HepG2 (cell line): Measurements from ENCODE around the gene BIRC2. TPM values are rescaled to one million over a fixed set of nuclear protein-coding genes. Genes with fewer than 3 reads are reported as not detected.
A peak's percentile ranks its signal among the peaks of the same experiment; 100 is the strongest.

ENCODE experiments used
- ARHGAP35 ChIP-seq: sonication (generic); formaldehyde crosslinking; IDR thresholded peaks from 2 replicates; pipeline ENCODE4 v1.9.0; 2022; ENCODE audit warnings: mild to moderate bottlenecking, inconsistent platforms, moderate library complexity, missing genetic modification reagents, borderline replicate concordance
- ISL2 ChIP-seq: sonication (generic); formaldehyde crosslinking; IDR thresholded peaks from 2 replicates; pipeline ENCODE4 v1.5.0; 2020; ENCODE audit warnings: missing genetic modification reagents
- KLF11 ChIP-seq: IDR thresholded peaks from 2 replicates; pipeline ENCODE4 v1.6.1; 2016; ENCODE audit warnings: missing compliant biosample characterization
- NFIC ChIP-seq: IDR thresholded peaks from 2 replicates; pipeline ENCODE4 v1.6.1; 2012; ENCODE audit warnings: mild to moderate bottlenecking, low read length, inconsistent platforms
- NR0B2 ChIP-seq: sonication (generic); formaldehyde crosslinking; IDR thresholded peaks from 2 replicates; pipeline ENCODE4 v1.4.0; 2020; ENCODE audit warnings: mild to moderate bottlenecking, missing genetic modification reagents
- RARA ChIP-seq: IDR thresholded peaks from 2 replicates; pipeline ENCODE4 v1.6.1; 2016; ENCODE audit warnings: missing genetic modification reagents, missing compliant biosample characterization
- SOX5 ChIP-seq: IDR thresholded peaks from 2 replicates; pipeline ENCODE4 v1.6.1; 2016; ENCODE audit warnings: borderline replicate concordance
- SP1 ChIP-seq, 2 experiments: fragments of 450-650 bp in 1 of 2; sonication (generic) in 1 of 2; formaldehyde crosslinking in 1 of 2; IDR thresholded peaks; 2 replicates each; pipeline versions ENCODE4 v1.4.0 to v1.6.1; 2016 to 2020; ENCODE audit warnings: missing genetic modification reagents in 1 of 2
- ZNF253 ChIP-seq: sonication (generic); formaldehyde crosslinking; IDR thresholded peaks from 2 replicates; pipeline ENCODE4 v1.8.0; 2022; ENCODE audit warnings: mild to moderate bottlenecking, missing genetic modification reagents, borderline replicate concordance
- ZNF383 ChIP-seq: sonication (generic); formaldehyde crosslinking; IDR thresholded peaks from 2 replicates; pipeline ENCODE4 v1.4.0; 2020; ENCODE audit warnings: missing genetic modification reagents, mild to moderate bottlenecking, borderline replicate concordance
- ZNF83 ChIP-seq: sonication (generic); formaldehyde crosslinking; IDR thresholded peaks from 2 replicates; pipeline ENCODE4 v1.4.0; 2020; ENCODE audit warnings: missing genetic modification reagents, mild to moderate bottlenecking, borderline replicate concordance
- polyA plus RNA-seq, 8 experiments: library from polyadenylated mRNA; depleted of rRNA in 3 of 8; stranded (reverse) in 7 of 8; unstranded in 1 of 8; fragments of >200 nt; fragmentation: Illumina TruSeq in 4 of 8; extraction: Trizol in 4 of 8; gene quantifications; 2 replicates each; pipeline versions ENCODE4 v1.2.1 to v1.2.3, GENCODE V29; 2011 to 2016; ENCODE audit warnings: low read depth in 4 of 8, missing spikeins in 1 of 8, mixed read lengths in 1 of 8; ENCODE audit not compliant: insufficient read depth in 1 of 8
- total RNA-seq, 5 experiments: library from RNA; depleted of rRNA; stranded (reverse); fragments of >200 nt; fragmentation: Illumina TruSeq; extraction: Trizol; gene quantifications; 2 replicates each; pipeline ENCODE4 v1.2.3, GENCODE V29; 2016; ENCODE audit warnings: low read depth in 1 of 5
- TF ChIP-seq, protein P1 (sequence below): sonication (generic); formaldehyde crosslinking; IDR thresholded peaks from 2 replicates; pipeline ENCODE4 v1.4.0; 2020; ENCODE audit warnings: mild to moderate bottlenecking, missing genetic modification reagents
- TF ChIP-seq, protein P2 (sequence below): sonication (generic); formaldehyde crosslinking; conservative IDR thresholded peaks from 2 replicates; pipeline ENCODE4 v1.4.0; 2020; ENCODE audit warnings: missing genetic modification reagents
- TF ChIP-seq, protein P3 (sequence below): sonication (generic); formaldehyde crosslinking; IDR thresholded peaks from 2 replicates; pipeline ENCODE4 v1.5.0; 2020; ENCODE audit warnings: mild to moderate bottlenecking, missing genetic modification reagents
- TF ChIP-seq, protein P4 (sequence below): sonication (generic); formaldehyde crosslinking; IDR thresholded peaks from 2 replicates; pipeline ENCODE4 v1.4.0; 2020; ENCODE audit warnings: missing genetic modification reagents, borderline replicate concordance
- TF ChIP-seq, protein P5 (sequence below): sonication (generic); IDR thresholded peaks from 2 replicates; pipeline ENCODE4 v1.6.1; 2016; ENCODE audit warnings: low read depth, borderline replicate concordance

Gene BIRC2
- total and polyA plus RNA-seq, 2 of the 13 experiments (the other 11 are each of a cell fraction or from before 2014, with no cell fraction given) = 61.7 to 62.2 TPM

DNA sequence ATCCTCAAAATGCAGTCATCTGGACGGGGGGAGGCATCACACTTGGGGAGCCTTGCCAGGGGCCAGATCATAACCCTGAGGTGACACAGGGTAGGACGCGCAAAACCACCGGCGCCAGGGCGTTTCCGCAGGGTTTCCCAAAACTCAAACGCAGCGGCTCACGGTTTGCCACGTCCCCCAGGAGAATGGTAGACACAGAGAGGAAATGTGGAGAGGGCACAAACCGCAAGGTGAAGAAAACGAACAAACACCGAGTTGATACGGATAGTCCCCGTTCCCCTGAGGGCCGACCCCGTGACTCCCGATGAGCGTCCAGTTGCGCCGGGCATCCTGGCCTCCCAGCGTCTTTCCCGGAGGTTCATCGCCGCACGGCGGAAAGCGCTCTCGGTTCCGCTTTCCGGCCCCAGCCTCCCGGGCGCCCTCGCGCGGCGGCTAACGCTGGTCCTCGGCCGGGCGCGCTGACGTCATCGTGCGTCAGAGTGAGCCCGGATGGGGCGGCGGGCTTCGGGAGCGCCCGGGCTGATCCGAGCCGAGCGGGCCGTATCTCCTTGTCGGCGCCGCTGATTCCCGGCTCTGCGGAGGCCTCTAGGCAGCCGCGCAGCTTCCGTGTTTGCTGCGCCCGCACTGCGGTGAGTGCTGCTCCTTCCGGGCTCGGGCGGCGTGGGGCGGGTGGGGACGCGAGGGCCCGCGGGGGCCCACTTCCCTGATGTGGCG, at the start of gene BIRC2 (continued):
- TF ChIP-seq ZNF83 (CRISPR knock-in tag) = no peak
- TF ChIP-seq NFIC = no peak
- TF ChIP-seq ISL2 = no peak; the same call in none of the 2 replicates
- no peak; the same call in 1 of the 2 replicates for TF ChIP-seq RARA (CRISPR knock-in tag)
- TF ChIP-seq SP1 (IDR thresholded peaks at IDR 0.05) = no peak
- 0 out of 2 replicates have a peak, but pooled peaks have one; percentile 9 for TF ChIP-seq SP1 (CRISPR knock-in tag; IDR thresholded peaks at IDR 0.05)
- TF ChIP-seq ZNF383 (CRISPR knock-in tag) = no peak
- TF ChIP-seq, protein P1, sequence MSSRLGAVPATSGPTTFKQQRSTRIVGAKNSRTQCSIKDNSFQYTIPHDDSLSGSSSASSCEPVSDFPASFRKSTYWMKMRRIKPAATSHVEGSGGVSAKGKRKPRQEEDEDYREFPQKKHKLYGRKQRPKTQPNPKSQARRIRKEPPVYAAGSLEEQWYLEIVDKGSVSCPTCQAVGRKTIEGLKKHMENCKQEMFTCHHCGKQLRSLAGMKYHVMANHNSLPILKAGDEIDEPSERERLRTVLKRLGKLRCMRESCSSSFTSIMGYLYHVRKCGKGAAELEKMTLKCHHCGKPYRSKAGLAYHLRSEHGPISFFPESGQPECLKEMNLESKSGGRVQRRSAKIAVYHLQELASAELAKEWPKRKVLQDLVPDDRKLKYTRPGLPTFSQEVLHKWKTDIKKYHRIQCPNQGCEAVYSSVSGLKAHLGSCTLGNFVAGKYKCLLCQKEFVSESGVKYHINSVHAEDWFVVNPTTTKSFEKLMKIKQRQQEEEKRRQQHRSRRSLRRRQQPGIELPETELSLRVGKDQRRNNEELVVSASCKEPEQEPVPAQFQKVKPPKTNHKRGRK (CRISPR knock-in tag) = no peak
- TF ChIP-seq ZNF253 (CRISPR knock-in tag) = no peak
- TF ChIP-seq, protein P2, sequence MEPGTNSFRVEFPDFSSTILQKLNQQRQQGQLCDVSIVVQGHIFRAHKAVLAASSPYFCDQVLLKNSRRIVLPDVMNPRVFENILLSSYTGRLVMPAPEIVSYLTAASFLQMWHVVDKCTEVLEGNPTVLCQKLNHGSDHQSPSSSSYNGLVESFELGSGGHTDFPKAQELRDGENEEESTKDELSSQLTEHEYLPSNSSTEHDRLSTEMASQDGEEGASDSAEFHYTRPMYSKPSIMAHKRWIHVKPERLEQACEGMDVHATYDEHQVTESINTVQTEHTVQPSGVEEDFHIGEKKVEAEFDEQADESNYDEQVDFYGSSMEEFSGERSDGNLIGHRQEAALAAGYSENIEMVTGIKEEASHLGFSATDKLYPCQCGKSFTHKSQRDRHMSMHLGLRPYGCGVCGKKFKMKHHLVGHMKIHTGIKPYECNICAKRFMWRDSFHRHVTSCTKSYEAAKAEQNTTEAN (CRISPR knock-in tag) = peak; percentile 60; the same call in 1 of the 2 replicates
- TF ChIP-seq ARHGAP35 = 0 out of 2 replicates have a peak, but pooled peaks have one; percentile 69
- TF ChIP-seq, protein P3, sequence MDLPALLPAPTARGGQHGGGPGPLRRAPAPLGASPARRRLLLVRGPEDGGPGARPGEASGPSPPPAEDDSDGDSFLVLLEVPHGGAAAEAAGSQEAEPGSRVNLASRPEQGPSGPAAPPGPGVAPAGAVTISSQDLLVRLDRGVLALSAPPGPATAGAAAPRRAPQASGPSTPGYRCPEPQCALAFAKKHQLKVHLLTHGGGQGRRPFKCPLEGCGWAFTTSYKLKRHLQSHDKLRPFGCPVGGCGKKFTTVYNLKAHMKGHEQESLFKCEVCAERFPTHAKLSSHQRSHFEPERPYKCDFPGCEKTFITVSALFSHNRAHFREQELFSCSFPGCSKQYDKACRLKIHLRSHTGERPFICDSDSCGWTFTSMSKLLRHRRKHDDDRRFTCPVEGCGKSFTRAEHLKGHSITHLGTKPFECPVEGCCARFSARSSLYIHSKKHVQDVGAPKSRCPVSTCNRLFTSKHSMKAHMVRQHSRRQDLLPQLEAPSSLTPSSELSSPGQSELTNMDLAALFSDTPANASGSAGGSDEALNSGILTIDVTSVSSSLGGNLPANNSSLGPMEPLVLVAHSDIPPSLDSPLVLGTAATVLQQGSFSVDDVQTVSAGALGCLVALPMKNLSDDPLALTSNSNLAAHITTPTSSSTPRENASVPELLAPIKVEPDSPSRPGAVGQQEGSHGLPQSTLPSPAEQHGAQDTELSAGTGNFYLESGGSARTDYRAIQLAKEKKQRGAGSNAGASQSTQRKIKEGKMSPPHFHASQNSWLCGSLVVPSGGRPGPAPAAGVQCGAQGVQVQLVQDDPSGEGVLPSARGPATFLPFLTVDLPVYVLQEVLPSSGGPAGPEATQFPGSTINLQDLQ (CRISPR knock-in tag) = peak; percentile 39; the same call in 1 of the 2 replicates
- TF ChIP-seq, protein P4, sequence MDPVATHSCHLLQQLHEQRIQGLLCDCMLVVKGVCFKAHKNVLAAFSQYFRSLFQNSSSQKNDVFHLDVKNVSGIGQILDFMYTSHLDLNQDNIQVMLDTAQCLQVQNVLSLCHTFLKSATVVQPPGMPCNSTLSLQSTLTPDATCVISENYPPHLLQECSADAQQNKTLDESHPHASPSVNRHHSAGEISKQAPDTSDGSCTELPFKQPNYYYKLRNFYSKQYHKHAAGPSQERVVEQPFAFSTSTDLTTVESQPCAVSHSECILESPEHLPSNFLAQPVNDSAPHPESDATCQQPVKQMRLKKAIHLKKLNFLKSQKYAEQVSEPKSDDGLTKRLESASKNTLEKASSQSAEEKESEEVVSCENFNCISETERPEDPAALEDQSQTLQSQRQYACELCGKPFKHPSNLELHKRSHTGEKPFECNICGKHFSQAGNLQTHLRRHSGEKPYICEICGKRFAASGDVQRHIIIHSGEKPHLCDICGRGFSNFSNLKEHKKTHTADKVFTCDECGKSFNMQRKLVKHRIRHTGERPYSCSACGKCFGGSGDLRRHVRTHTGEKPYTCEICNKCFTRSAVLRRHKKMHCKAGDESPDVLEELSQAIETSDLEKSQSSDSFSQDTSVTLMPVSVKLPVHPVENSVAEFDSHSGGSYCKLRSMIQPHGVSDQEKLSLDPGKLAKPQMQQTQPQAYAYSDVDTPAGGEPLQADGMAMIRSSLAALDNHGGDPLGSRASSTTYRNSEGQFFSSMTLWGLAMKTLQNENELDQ (CRISPR knock-in tag) = no peak
- peak; percentile 12; the same call in 1 of the 2 replicates for TF ChIP-seq NR0B2
- TF ChIP-seq SOX5 (CRISPR knock-in tag) = 0 out of 2 replicates have a peak, but pooled peaks have one; percentile 20
- TF ChIP-seq, protein P5, sequence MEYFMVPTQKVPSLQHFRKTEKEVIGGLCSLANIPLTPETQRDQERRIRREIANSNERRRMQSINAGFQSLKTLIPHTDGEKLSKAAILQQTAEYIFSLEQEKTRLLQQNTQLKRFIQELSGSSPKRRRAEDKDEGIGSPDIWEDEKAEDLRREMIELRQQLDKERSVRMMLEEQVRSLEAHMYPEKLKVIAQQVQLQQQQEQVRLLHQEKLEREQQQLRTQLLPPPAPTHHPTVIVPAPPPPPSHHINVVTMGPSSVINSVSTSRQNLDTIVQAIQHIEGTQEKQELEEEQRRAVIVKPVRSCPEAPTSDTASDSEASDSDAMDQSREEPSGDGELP = no peak; the same call in 1 of the 2 replicates
- TF ChIP-seq KLF11 = peak; percentile 22; the same call in 1 of the 2 replicates
